CD4-positive, alpha-beta T cell (primary cell): ENCODE measurements around the gene KCTD6. TPM values are rescaled to one million over a fixed set of nuclear protein-coding genes. Genes with fewer than 3 reads are reported as not detected.

ENCODE experiments used
- ATAC-seq: fragments of 200-7000 bp; cut with Tn5 transposase; one replicate; pipeline ENCODE4 v1.10.0; 2022; ENCODE audit warnings: mild to moderate bottlenecking; ENCODE audit not compliant: poor library complexity
- CTCF ChIA-PET: fragments of 350-600 bp; sonication (Branson Sonifier 250); formaldehyde crosslinking; loops from one replicate; lab custom pipeline; 2021; ENCODE audit warnings: antibody characterized with exemption, inconsistent platforms; lab: Charles Lee
- POLR2A ChIA-PET: fragments of 350-600 bp; sonication (Branson Sonifier 250); formaldehyde crosslinking; loops from one replicate; lab custom pipeline; 2021; ENCODE audit warnings: antibody characterized with exemption, inconsistent platforms; lab: Charles Lee
- DNase-seq, 14 experiments: peaks; one replicate each; pipeline ENCODE4 v3.0.0-alpha.2; 2013 to 2020; ENCODE audit warnings: mixed read lengths in 2 of 14
- H3K27ac ChIP-seq, 2 donors: one replicate each; pipeline versions ENCODE4 v1.5.1 to v1.7.0; 2013; ENCODE audit warnings: low read length in 2 of 2, low read depth in 1 of 2, mild to moderate bottlenecking in 1 of 2
- H3K27me3 ChIP-seq, 2 experiments: 1 replicate in 1 of 2; 2 replicates in 1 of 2; pipeline versions ENCODE4 v1.6.1 to v1.7.0; 2013; ENCODE audit warnings: low read length in 2 of 2, control low read depth in 1 of 2, mild to moderate bottlenecking in 1 of 2, moderate library complexity in 1 of 2; ENCODE audit not compliant: insufficient read depth in 2 of 2, control insufficient read depth in 1 of 2
- H3K36me3 ChIP-seq: one replicate; pipeline ENCODE4 v1.6.1; 2013; ENCODE audit warnings: low read length, control low read depth; ENCODE audit not compliant: insufficient read depth
- H3K4me1 ChIP-seq: one replicate; pipeline ENCODE4 v1.6.1; 2013; ENCODE audit warnings: low read length, control low read depth; ENCODE audit not compliant: insufficient read depth
- H3K4me3 ChIP-seq: one replicate; pipeline ENCODE4 v1.5.1; 2013; ENCODE audit warnings: mild to moderate bottlenecking, low read length, moderate library complexity
- H3K9me3 ChIP-seq, 2 experiments: 1 replicate in 1 of 2; 2 replicates in 1 of 2; pipeline versions ENCODE4 v1.6.1 to v1.7.0; 2013; ENCODE audit warnings: low read length in 2 of 2, mild to moderate bottlenecking in 2 of 2, control low read depth in 1 of 2, moderate library complexity in 1 of 2; ENCODE audit not compliant: control insufficient read depth in 1 of 2, insufficient read depth in 1 of 2
- H3K27ac Mint-ChIP-seq: one replicate; pipeline ENCODE4 v1.8.0; 2020; ENCODE audit warnings: mixed read lengths
- H3K27me3 Mint-ChIP-seq: one replicate; pipeline ENCODE4 v1.8.0; 2021; ENCODE audit warnings: mixed read lengths
- H3K36me3 Mint-ChIP-seq: one replicate; pipeline ENCODE4 v1.8.0; 2021; ENCODE audit warnings: low read depth, mixed read lengths
- H3K4me1 Mint-ChIP-seq: one replicate; pipeline ENCODE4 v1.8.0; 2021; ENCODE audit warnings: low read depth, mixed read lengths
- H3K4me3 Mint-ChIP-seq: one replicate; pipeline ENCODE4 v1.8.0; 2020; ENCODE audit warnings: mild to moderate bottlenecking, mixed read lengths
- H3K9me3 Mint-ChIP-seq: one replicate; pipeline ENCODE4 v1.8.0; 2020; ENCODE audit warnings: mixed read lengths
- CTCF ChIP-seq: fragments of 200-600 bp; IDR thresholded peaks from one replicate; pipeline ENCODE4 v1.8.0; 2022; ENCODE audit warnings: antibody characterized with exemption, mild to moderate bottlenecking
- intact Hi-C, 2 experiments: fragments of 100-400 bp; cut with DNase I in 1 of 2; cut with micrococcal nuclease in 1 of 2; formaldehyde crosslinking; loops; one replicate each; pipeline versions ENCODE4 v1.15.1 to v1.9.0; 2023 to 2025; cut with DNase I, micrococcal nuclease
- total RNA-seq, 174 experiments: library from RNA in 2 of 174; stranded (reverse) in 2 of 174; gene quantifications; one replicate each; pipeline ENCODE4 v1.2.3 and lab custom pipeline; 2021 to 2026

KCTD6 gene
- total RNA-seq, 2 experiments from 2014 or later, result 3.8 to 5.0 TPM

GRCh38 chr3:58494107-58494506 is 2.2 kb downstream of the KCTD6 start:
- Histone ChIP-seq H3K4me1 (peaks cover 22% of the 10 kb centered on the region), H3K27ac (no peak overlapping the region), H3K4me3 (no peak overlapping the region), H3K27me3 (no peaks in the 10 kb centered on the region), H3K36me3 (peaks cover under 1% of the 10 kb centered on the region), H3K9me3 (no peaks in the 10 kb centered on the region)
- ATAC-seq (no peak), DNase-seq (no peak)
- no peak for TF ChIP-seq CTCF
- Mint-ChIP-seq H3K27me3 (no peaks in the 10 kb centered on the region), H3K9me3 (no peaks in the 10 kb centered on the region), H3K36me3 (peaks cover 11% of the 10 kb centered on the region), H3K4me3 (peak overlapping the region; percentile 97), H3K27ac (peak overlapping the region; percentile 2), H3K4me1 (peaks cover 82% of the 10 kb centered on the region)
- intact Hi-C loops, result loop anchor here (10.0 kb wide), 2 partner anchors 1269 to 1809 kb away; partner anchors contain the start of genes APPL1 (in 1 of the 2) and TASOR (in 1 of the 2)
- CTCF ChIA-PET, result interaction anchor here (1.1 kb wide), 1 partner anchor 188 kb away, joined by 5 read pairs; the partner anchor contains the start of genes HTD2 and RPP14
- POLR2A ChIA-PET, result interaction anchor here (3.4 to 4.2 kb wide), 2 partner anchors 161 to 188 kb away, joined by 28 to 42 read pairs; partner anchors contain the start of genes HTD2, PXK and RPP14

DNA sequence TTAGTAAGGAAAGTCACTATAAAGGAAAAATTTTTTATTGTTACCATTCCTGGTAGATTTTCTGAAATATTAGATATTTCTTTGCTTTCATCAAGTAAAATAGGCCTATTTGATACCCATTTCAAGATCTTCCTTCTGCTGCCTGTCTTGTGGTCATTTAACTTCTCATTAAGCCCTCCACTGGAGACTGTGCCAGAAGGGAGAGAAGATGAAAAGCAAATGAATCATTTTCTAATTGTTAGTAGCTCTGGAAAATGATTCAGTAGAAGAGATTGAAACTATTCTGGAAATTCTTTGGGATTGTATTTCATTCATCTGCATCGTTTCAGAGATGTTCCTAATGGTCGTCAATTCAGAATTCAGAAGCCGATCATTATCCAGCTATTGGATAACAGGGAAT is 3.2 kb downstream of the KCTD6 start:
- TF ChIP-seq CTCF, result no peak
- Mint-ChIP-seq H3K4me1 (peaks cover 78% of the 10 kb centered on the region), H3K27ac (no peak overlapping the region), H3K27me3 (no peaks in the 10 kb centered on the region), H3K36me3 (peaks cover 15% of the 10 kb centered on the region), H3K4me3 (no peak overlapping the region), H3K9me3 (no peaks in the 10 kb centered on the region)
- Histone ChIP-seq H3K36me3 (peaks cover 10% of the 10 kb centered on the region), H3K4me1 (peaks cover 22% of the 10 kb centered on the region), H3K27me3 (no peaks in the 10 kb centered on the region), H3K27ac (no peak overlapping the region), H3K9me3 (no peaks in the 10 kb centered on the region), H3K4me3 (no peak overlapping the region)
- DNase-seq (no peak), ATAC-seq (no peak)
- POLR2A ChIA-PET, result no interaction called here
- CTCF ChIA-PET, result interaction anchor here (1.1 kb wide), 1 partner anchor 189 kb away, joined by 5 read pairs; the partner anchor contains the start of genes HTD2 and RPP14
- intact Hi-C loops, result loop anchor here (10.0 kb wide), 2 partner anchors 1270 to 1810 kb away; partner anchors contain the start of genes APPL1 (in 1 of the 2) and TASOR (in 1 of the 2)

DNA sequence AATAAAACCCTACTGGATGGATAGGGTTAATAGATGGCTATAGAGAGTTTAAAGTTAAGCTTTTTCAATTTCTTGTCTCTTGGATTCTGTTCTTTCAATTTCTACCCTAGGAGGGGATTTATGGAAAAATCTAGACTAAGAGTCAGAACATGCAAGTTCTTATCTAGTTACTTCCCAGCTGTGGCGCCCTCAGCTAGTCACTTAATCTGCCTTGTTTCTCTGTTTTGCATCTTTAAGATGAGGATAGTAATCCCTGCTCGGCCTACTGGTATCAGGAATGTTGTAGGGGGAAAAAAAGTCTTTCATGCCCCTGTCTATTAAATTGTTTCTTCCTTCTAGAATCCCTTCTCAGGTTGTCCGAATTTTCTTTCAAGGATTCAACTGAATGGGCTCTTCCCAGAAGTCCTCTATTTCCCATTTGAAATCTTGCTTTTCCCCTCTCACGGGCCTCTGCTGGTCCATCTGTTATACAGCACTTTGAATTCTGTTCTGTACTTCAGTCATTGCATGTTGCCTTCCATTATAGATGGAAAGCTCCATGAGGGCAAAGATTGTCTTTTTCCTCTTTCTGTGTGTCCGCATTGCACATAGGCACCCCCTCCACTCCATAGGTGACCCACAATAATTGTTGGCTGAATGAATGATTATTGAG is 4.4 kb downstream of the KCTD6 start:
- ATAC-seq (no peak), DNase-seq (no peak)
- intact Hi-C loops, result loop anchor here (10.0 kb wide), 2 partner anchors 1272 to 1812 kb away; partner anchors contain the start of genes APPL1 (in 1 of the 2) and TASOR (in 1 of the 2)
- no peak overlapping the region for H3K27ac Mint-ChIP-seq
- POLR2A ChIA-PET, result no interaction called here
- no peak overlapping the region for H3K4me3 ChIP-seq
- TF ChIP-seq CTCF, result no peak
- H3K4me3 Mint-ChIP-seq, result peak overlapping the region; percentile 28
- no peaks in the 10 kb centered on the region for H3K9me3 ChIP-seq
- no peak overlapping the region for H3K27ac ChIP-seq
- peaks cover 75% of the 10 kb centered on the region for H3K4me1 Mint-ChIP-seq
- no peaks in the 10 kb centered on the region for H3K9me3 Mint-ChIP-seq
- no peaks in the 10 kb centered on the region for H3K27me3 Mint-ChIP-seq
- H3K36me3 ChIP-seq, result peaks cover 20% of the 10 kb centered on the region
- peaks cover 16% of the 10 kb centered on the region for H3K4me1 ChIP-seq
- peaks cover 24% of the 10 kb centered on the region for H3K36me3 Mint-ChIP-seq
- no peaks in the 10 kb centered on the region for H3K27me3 ChIP-seq
- CTCF ChIA-PET, result interaction anchor here (1.0 kb wide), 1 partner anchor 80 kb away, joined by 3 read pairs; no protein-coding TSS in a partner anchor
